HS-27A (cell line): ENCODE data around the gene ZNF324B.
"Not testable (repeated sequence)": the region's sequence is repeated elsewhere in the genome, so short reads cannot be mapped to it uniquely, and the experiment has no call there.

Source experiments
- DNase-seq: peaks from one replicate; pipeline ENCODE4 v3.0.0-alpha.2; 2012; ENCODE audit warnings: low read depth, missing footprints

The ZNF324B gene

DNA sequence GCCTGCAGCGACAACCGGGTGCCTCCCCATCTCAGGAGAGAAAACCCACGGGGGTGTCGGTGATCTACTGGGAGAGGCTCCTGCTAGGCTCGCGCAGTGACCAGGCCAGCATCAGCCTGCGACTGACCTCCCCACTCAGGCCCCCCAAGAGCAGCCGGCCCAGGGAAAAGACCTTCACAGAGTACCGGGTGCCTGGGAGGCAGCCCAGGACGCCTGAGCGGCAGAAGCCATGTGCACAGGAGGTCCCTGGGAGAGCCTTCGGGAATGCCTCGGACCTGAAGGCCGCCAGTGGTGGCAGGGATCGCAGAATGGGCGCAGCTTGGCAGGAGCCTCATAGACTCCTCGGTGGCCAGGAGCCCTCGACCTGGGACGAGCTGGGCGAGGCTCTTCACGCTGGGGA lies 3.9 kb downstream of the ZNF324B start:
- DNase-seq: no peak

DNA sequence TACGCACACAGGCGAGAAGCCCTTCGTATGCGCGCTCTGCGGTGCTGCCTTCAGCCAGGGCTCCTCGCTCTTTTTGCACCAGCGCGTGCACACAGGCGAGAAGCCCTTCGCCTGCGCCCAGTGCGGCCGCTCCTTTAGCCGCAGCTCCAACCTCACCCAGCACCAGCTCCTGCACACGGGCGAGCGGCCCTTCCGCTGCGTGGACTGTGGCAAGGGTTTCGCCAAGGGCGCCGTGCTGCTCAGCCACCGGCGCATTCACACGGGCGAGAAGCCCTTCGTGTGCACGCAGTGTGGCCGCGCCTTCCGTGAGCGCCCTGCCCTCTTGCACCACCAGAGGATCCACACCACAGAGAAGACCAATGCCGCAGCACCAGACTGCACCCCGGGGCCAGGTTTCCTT lies 4.7 kb downstream of the ZNF324B start:
- DNase-seq: no peak

DNA sequence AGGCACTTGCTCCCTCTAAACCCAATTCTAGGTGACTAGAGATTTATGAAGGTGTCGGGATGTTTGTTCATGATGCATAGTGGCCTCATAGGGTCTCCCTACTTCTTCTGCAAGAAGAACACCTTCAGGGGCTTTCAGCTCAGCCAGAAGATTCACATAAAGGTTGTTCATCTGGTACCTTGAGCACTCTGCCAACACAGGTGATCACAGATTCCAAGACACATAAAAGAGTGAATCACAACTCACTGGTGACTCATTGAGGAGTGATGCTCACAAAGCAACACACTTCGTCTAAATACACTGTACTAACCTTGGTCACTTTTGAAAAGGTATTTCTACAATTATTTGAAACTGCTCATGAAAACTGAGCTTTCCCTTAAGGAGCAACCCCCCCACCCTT lies 8.6 kb downstream of the ZNF324B start:
- DNase-seq: no peak

DNA sequence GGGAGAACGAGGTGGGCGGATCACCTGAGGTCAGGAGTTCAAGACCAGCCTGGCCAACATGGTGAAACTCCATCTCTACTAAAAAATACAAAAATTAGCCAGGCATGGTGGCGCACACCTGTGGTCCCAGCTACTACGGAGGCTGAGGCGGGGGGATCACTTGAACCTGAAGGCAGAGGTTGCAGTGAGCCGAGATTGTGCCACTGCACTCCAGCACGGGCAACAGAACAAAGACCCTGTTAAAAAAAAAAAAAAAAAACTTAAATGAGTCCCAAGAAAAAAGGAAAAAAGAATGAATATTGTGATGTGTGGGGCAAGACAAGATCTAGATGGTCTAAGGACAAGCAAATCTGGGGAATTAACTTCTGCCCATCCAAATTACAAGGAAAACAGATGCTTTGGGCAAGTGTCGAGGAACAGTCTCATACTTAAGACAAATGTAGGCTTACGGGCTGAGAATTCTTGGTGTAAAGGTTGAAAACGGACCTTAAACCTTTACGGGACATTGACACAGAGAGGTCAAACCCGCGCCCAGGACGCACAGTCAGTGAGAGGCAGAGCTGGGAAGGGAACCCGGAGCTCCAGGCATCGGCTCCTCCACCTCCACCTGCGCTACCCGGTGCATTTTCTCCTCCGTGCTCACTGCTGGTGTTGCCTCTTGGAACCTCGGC lies 14.8 kb downstream of the ZNF324B start:
- DNase-seq: peak; percentile 22

DNA sequence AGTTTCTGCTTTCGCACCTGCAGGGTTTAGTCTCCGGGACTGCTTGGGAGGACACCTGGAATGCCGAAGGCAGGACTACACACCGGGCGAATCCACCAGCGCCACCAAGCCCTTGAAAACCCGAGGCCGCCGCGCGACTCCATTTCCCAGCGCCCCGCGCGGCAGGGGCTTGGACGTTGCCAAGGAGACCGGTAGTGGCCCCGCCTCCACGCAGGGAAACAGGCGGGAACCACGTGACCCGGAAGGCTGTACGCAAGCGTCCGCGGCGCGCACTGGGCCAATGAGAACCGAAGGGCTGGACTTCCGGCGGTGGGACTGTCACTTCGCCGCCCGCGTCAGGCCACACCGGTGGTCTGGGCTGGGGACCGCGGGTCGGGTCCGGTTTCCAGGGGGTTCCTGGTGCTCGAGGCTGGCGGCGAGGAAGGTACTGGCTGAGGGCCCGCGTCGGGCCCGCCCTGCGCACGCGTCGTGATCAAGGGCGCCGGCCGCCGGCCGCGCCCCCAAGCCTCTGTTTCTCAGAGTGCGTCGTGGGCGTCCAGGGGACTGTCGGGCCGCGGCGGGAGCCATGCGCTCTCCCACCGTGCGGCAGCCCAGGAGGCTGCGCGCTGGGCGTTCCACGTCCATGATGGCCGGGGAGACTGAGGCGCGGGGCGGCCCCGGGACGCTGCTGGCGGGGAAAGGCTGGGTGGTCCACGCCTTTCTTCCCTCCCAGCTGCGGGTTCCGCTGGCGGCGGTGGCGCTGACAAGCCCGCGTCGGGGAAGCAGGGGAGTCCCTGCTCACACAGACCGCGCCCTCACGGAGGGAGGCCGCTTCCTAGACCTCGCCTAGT lies 15.6 kb downstream of the ZNF324B start, which contains the start of gene ZNF324:
TSS of gene ZNF324 (plus strand) at position 321 of the 830 bp plus-strand sequence. CDS start 2,106 bp downstream, outside the sequence.
- peak; percentile 91 for DNase-seq

DNA sequence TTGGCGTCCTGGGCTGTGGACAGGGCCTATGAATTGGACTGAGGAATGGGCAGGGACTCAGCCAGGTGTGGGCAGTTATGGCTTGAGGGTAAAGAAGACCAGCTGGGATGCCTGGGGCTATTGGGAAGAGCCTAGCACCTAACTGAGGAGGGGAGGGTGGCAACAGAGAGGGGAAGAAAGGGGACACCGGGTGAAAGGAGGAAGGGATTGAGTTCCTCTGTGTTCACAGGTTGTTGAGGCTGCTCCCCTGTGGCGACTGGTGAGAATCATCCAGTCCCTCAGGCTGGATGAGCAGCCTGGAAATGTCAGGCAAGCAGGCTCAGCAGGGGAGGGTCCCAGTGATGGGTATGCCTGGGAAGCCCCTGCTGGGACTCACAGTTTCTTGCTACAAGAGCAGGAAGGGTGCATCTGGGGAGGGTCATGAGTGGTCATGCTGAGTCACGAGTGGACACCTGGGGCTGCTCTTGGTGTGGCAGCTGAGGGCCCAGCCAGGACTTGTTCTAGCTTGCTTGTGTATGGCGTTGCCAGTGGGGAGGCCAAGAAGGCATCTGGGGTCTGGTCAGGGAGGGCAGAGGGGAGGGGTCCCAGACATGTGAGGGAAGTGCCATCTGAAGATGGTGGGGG lies 16.9 kb downstream of the ZNF324B start:
- DNase-seq: no peak

DNA sequence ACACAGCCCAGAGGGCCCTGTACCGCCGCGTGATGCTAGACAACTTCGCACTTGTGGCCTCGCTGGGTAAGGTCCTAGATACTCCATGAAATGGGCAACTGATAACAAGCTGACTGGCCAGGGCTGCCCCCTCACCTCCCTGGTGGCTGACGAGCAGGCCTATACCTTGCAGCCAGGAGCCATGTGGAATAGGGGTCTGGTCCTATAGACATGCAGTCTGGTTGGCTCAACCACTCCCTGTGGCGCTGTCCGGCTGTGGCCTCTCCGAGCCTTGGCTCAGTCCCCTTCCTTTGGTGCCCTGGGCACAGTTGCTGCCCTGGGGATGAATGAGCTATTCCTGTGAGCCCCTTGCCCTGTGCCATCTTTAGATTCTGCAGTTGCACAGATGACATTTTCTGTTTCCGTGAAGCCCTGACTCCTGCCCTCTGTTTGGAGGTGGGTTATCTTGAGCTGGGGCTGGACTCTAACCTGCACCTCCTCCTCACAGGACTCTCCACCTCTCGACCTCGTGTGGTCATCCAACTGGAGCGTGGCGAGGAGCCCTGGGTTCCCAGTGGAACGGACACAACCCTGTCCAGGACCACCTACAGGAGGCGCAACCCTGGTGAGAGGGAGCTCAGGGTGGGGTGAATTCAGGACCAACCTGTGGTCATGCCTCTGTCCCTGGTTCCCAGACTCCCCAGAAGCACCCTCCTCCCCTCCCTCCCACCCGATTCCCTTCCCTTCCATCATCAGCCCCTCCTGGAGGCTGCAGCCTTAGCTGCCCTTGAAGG lies 18.0 kb downstream of the ZNF324B start:
- no peak for DNase-seq

DNA sequence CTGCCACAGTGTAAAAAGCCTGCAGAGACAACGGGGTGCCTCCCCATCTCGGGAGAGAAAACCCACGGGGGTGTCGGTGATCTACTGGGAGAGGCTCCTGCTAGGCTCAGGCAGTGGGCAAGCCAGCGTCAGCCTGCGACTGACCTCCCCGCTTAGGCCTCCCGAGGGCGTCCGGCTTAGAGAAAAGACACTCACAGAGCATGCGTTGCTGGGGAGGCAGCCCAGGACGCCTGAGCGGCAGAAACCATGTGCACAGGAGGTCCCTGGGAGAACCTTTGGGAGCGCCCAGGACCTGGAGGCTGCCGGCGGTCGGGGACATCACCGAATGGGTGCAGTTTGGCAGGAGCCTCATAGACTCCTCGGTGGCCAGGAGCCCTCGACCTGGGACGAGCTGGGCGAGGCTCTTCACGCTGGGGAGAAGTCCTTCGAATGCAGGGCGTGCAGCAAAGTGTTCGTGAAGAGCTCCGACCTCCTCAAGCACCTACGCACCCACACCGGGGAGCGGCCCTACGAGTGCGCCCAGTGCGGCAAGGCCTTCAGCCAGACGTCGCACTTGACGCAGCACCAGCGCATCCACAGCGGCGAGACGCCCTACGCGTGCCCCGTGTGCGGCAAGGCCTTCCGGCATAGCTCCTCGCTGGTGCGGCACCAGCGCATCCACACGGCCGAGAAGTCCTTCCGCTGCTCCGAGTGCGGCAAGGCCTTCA lies 19.6 kb downstream of the ZNF324B start:
- not testable (repeated sequence) for DNase-seq

DNA sequence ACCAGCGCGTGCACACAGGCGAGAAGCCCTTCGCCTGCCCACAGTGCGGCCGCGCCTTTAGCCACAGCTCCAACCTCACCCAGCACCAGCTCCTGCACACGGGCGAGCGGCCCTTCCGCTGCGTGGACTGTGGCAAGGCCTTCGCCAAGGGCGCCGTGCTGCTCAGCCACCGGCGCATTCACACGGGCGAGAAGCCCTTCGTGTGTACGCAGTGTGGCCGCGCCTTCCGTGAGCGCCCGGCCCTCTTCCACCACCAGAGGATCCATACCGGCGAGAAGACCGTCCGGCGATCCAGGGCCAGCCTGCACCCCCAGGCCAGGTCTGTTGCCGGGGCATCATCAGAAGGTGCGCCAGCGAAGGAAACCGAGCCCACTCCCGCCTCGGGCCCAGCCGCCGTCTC lies 20.3 kb downstream of the ZNF324B start:
- DNase-seq: no peak

DNA sequence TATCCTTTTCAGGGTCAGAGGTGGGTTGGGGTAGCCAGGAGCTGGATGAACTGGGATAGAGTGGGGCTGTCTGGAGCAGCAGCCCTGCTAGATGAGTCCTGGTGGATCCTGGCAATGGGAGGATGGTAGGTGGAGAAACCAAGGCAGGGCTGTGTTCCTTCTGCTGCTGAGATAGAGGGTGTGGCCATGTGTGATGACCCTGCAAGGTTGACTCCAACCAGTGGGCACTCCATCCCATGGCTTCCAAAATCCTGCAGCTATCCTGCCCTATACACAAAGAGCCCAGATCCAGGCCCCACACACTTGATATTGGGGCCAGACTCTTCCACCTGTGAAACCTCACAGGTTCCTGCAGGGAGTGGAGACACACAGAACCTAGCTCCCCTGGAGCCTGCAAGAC lies 22.4 kb downstream of the ZNF324B start:
- no peak for DNase-seq

DNA sequence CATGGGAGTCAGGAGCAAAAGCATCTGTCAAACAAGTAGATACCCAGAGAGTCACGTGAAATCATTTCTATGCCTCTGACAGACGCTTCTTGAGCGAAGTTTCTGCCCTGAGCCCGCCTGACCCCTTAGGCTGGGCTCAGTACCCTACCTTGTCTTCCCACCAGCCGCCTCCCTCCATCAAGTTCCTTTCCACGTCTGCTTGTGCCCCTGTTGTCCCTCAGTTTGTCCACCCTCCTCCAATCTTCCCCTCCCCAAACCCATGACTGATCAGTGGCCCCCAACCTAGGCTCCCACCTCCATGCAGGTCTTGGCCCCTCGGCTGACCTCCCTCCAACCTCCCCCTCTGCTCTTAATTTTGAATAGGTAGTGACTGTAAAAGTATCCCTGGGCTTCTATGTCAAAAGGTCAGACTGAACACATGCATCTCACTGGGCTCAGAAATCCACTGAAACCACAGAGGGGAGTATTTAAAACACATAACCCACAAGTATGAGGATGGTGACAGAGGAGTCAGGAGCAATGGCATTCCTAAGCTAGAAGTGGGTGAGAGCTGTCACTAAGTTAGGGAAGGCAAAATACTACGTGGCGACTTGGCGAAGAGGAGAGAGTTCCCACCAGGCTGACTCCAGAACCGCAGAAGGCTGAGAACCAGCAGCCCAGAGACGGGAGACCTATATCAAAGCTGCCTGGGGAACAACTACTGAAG lies 23.0 kb downstream of the ZNF324B start:
- DNase-seq: no peak

DNA sequence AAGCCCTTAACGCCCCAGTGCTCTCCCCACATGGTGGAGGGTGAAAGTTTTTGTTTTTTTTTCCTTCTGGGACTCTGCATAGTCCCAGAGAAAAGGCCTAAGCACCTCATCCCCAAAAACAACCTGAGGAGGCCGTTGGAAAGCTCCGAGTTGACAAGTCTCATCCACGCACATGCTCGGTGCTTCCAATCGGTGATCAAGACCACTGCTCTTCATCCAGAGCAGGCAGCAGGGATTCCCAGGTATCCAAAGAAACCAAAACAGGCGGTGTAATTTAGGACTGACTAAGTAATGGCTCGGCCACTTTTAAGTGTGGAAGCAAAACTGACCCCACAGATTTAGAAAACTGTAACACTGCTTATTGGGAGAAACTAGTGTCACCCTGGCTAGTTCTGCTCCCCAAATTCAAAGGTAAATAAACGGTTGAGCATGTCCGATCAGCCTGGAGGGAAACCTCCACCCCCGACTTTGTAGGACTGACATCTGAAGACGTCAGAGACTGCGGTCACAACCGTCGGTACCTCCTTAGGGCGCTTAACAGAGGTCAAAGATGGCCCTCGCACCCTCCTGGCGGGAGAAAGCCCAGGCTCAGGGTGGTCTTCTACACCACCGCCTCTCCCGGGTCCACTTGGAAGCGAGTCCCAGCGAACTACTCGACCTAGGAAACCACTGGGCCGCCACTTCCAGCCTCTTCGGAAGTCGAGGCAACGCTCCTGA lies 23.7 kb downstream of the ZNF324B start:
- no peak for DNase-seq

DNA sequence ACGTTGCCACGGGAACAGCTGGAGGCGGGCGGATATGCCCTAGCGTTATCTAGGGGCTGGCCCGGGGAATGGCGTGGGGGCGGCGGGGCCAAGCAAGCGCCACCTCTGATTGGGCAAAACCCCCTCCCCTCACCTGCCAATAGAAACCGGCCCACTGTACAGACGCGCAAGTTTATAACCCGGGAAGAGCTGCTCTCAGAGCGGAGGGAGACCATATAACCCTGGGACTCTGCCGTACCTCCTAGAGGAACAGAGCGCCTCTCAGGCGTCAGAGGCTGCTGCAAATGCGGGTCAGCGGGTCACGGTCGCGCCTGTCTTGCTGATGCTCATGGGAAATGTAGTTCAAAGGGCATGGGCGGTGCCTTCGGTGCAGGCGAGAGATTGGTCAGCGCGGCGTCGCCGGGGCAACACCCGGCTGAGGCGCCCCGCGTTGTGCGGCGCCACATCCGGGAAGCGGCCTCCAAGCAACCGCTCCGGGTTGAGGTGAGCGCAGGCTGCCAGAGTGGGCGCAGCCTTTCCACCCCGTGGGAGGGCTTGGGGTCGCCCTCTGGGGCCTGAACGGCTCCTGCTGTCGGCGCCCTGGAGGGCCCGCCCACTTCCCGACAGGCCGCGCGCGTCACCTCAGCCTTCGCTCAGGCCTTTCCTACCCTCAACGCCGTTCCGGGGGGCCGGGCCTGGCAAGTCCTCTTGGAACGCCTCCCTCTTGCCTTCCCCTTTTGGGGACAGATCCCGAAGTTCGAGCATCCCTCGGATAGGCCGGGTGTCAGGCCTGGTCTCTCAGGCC lies 24.5 kb downstream of the ZNF324B start, which contains the start of gene ZNF446:
TSS of gene ZNF446 (plus strand) at position 639 of the 784 bp plus-strand sequence. CDS start 867 bp downstream, outside the sequence.
- peak; percentile 97 for DNase-seq

DNA sequence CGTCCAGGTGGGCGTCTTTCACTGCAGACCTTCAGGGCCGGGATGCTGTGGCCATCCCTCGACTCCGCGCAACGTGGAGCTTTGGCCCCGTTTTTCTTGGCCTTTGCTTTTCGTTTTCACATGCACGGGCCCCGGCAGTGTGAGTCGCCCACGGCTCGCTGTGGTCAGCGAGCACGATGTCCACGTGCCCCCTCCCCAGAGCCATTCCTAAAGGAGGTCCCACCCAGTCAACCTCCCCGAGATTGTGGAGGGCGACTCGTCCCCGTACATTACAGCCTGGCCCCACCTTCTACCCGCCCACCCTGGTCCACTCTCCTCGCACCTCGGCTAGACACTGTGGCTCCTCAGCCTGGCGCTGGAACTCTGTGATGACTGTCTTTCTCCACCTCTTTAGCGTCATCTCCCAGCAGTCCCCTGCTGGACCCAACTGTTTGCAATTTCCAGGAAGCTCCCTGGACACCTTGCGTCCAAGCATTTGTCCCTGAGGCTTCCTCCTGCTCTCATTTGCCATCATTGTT lies 25.1 kb downstream of the ZNF324B start:
- no peak for DNase-seq

DNA sequence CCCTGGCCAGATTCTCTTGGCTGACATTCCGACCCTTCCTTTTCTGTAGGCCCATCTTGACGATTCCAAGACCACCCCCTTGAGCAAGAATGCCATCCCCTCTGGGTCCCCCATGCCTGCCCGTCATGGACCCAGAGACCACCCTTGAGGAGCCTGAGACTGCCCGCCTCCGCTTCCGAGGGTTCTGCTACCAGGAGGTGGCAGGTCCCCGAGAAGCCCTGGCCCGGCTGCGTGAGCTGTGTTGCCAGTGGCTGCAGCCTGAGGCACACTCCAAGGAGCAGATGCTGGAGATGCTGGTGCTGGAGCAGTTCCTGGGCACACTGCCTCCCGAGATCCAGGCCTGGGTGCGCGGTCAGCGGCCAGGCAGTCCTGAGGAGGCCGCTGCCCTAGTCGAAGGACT lies 25.7 kb downstream of the ZNF324B start:
- DNase-seq: no peak

DNA sequence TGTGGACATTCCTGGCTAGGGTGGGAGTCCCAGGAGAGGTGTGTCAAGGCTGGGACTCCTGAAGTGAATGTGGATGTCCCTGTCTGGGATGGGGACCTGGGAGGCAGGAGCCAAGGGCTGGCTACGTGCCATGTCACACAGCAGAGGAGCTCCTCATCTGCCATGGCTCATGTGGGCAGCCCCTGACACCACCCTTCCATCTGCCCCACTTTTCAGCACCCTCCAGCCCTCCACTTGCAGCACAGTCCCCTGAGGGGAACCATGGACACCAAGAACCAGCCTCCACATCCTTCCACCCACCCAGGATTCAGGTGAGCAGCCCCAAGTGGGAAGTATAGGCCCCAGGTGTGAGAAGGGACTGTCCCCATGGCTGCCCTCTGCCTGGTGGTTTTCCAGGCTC lies 26.4 kb downstream of the ZNF324B start:
- DNase-seq: no peak

DNA sequence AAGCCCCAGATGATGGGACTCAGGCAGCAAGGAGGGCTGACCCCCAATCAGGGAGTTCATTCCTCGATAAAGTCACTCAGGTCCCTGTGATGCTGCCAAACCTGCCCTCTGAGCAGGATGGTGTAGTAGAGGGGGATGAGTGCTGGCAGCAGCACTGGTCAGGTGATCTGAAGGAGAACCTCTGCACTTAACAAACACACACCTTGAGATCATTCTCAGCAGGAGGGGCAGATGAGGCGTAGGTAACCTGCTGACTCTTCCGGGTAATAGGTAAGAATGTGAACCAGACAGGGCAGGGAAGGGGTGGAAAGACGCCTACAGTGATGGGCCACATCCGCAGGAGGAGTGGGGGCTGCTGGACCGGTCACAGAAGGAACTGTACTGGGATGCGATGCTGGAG lies 27.9 kb downstream of the ZNF324B start:
- no peak for DNase-seq

DNA sequence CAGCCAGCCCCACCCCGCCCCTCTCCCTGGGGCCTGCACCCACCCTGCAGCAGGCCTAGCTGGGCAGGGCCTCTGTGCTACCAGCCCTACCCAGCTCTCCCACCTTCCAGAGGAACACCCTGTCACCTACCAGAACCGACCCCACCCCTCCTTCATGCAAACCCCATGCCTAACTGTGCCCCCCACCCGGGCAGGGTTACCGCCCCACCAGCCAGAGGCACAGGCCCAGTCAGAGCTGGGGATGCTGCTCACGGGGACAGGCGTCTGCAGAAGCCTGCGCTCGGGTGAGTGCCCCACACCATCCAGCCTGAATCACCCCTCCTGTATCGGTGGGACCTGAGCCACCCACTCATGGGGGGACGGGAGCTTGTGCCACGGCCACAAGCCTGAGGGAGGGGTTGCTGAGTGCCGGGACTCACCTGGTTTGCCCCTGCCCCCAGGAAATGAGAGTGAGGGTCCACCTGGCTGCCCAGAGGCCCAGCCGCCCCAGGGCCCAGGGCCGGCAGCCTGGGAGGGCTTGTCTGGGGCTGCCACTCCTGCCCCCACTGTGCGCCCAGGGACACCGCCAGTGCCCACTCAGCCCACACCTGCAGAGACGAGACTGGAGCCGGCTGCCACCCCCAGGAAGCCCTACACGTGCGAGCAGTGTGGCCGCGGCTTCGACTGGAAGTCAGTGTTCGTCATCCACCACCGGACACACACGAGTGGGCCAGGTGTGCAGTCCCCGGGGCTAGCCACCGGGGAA lies 28.5 kb downstream of the ZNF324B start:
- DNase-seq: no peak
